ENCODE results near the gene EPG5. TPM values are rescaled to one million over a fixed set of nuclear protein-coding genes. Genes with fewer than 3 reads are reported as not detected.

Gene EPG5
- total RNA-seq, 1 donor from 2014 or later: 23.3 TPM

GRCh38 chr18:45891806-45892205, 75.3 kb downstream of the EPG5 start:
- TF ChIP-seq CTCF (IDR thresholded peaks at IDR 0.05): no peak
- H3K4me1 Mint-ChIP-seq (ENCODE audit: low read depth): no peaks in the 10 kb centered on the region
- peaks cover 15% of the 10 kb centered on the region for H3K36me3 Mint-ChIP-seq (ENCODE audit: low read depth)
- no peak for DNase-seq (ENCODE audit: low spot score)
- no peaks in the 10 kb centered on the region for H3K9me3 Mint-ChIP-seq (ENCODE audit: low read depth)
- no peak overlapping the region for H3K4me3 Mint-ChIP-seq (ENCODE audit: unreplicated experiment)
- H3K27ac Mint-ChIP-seq (ENCODE audit: unreplicated experiment): no peak overlapping the region
- no peaks in the 10 kb centered on the region for H3K27me3 Mint-ChIP-seq (ENCODE audit: low read depth)

GRCh38 chr18:45890606-45891005, 76.5 kb downstream of the EPG5 start:
- DNase-seq (ENCODE audit: low spot score): no peak
- Mint-ChIP-seq H3K4me3 (ENCODE audit: unreplicated experiment) (no peak overlapping the region), H3K27ac (ENCODE audit: unreplicated experiment) (no peak overlapping the region), H3K27me3 (ENCODE audit: low read depth) (no peaks in the 10 kb centered on the region), H3K9me3 (ENCODE audit: low read depth) (no peaks in the 10 kb centered on the region), H3K4me1 (ENCODE audit: low read depth) (peaks cover 6% of the 10 kb centered on the region), H3K36me3 (ENCODE audit: low read depth) (peaks cover 13% of the 10 kb centered on the region)
- TF ChIP-seq CTCF (IDR thresholded peaks at IDR 0.05): no peak

- Mint-ChIP-seq H3K4me3 (ENCODE audit: unreplicated experiment) (no peak overlapping the region), H3K9me3 (ENCODE audit: low read depth) (no peaks in the 10 kb centered on the region), H3K27me3 (ENCODE audit: low read depth) (no peaks in the 10 kb centered on the region), H3K36me3 (ENCODE audit: low read depth) (peaks cover 11% of the 10 kb centered on the region), H3K27ac (ENCODE audit: unreplicated experiment) (no peak overlapping the region), H3K4me1 (ENCODE audit: low read depth) (peaks cover 6% of the 10 kb centered on the region)
- no peak for DNase-seq (ENCODE audit: low spot score)
- no peak for TF ChIP-seq CTCF (IDR thresholded peaks at IDR 0.05)
These were observed 77.6 kb downstream of the EPG5 start for GRCh38 chr18:45889419-45890064.

GRCh38 chr18:45887585-45887984, 79.5 kb downstream of the EPG5 start:
- Mint-ChIP-seq H3K36me3 (ENCODE audit: low read depth) (peaks cover 13% of the 10 kb centered on the region), H3K27me3 (ENCODE audit: low read depth) (no peaks in the 10 kb centered on the region), H3K27ac (ENCODE audit: unreplicated experiment) (no peak overlapping the region), H3K9me3 (ENCODE audit: low read depth) (no peaks in the 10 kb centered on the region), H3K4me3 (ENCODE audit: unreplicated experiment) (no peak overlapping the region), H3K4me1 (ENCODE audit: low read depth) (peaks cover 6% of the 10 kb centered on the region)
- no peak for TF ChIP-seq CTCF (IDR thresholded peaks at IDR 0.05)
- no peak for DNase-seq (ENCODE audit: low spot score)

- H3K27ac Mint-ChIP-seq (ENCODE audit: unreplicated experiment): no peak overlapping the region
- no peaks in the 10 kb centered on the region for H3K9me3 Mint-ChIP-seq (ENCODE audit: low read depth)
- peaks cover 8% of the 10 kb centered on the region for H3K4me1 Mint-ChIP-seq (ENCODE audit: low read depth)
- TF ChIP-seq CTCF (IDR thresholded peaks at IDR 0.05): no peak
- H3K36me3 Mint-ChIP-seq (ENCODE audit: low read depth): peaks cover 16% of the 10 kb centered on the region
- DNase-seq (ENCODE audit: low spot score): no peak
- no peak overlapping the region for H3K4me3 Mint-ChIP-seq (ENCODE audit: unreplicated experiment)
- H3K27me3 Mint-ChIP-seq (ENCODE audit: low read depth): no peaks in the 10 kb centered on the region
These were observed 86.1 kb downstream of the EPG5 start for GRCh38 chr18:45880876-45881558.

Data from chondrocyte (in vitro differentiated cells).